Left ventricle myocardium inferior (tissue), 1 donor: ENCODE results near the gene GNG7. TPM values are rescaled to one million over a fixed set of nuclear protein-coding genes. Genes with fewer than 3 reads are reported as not detected.

Experiments
- DNase-seq: peaks from one replicate; pipeline ENCODE4 v3.0.0-alpha.2; 2020
- H3K27ac ChIP-seq: fragments of 200-600 bp; replicated peaks from 2 replicates; pipeline ENCODE4 v1.8.0; 2021
- H3K27me3 ChIP-seq: fragments of 200-600 bp; 2 replicates; pipeline ENCODE4 v1.8.0; 2021; ENCODE audit warnings: low read depth
- H3K36me3 ChIP-seq: fragments of 200-600 bp; 2 replicates; pipeline ENCODE4 v1.8.0; 2021
- H3K4me1 ChIP-seq: fragments of 200-600 bp; 2 replicates; pipeline ENCODE4 v1.8.0; 2021
- H3K4me3 ChIP-seq: fragments of 200-600 bp; 2 replicates; pipeline ENCODE4 v1.8.0; 2021; ENCODE audit warnings: mild to moderate bottlenecking, moderate library complexity
- H3K9me3 ChIP-seq: fragments of 200-600 bp; replicated peaks from 2 replicates; pipeline ENCODE4 v1.8.0; 2021
- CTCF ChIP-seq: fragments of 200-600 bp; IDR thresholded peaks from 2 replicates; pipeline ENCODE4 v1.8.0; 2021; ENCODE audit warnings: antibody characterized with exemption, mild to moderate bottlenecking, borderline replicate concordance
- intact Hi-C: fragments of 100-400 bp; cut with micrococcal nuclease; formaldehyde crosslinking; loops from one replicate; pipeline ENCODE4 v1.11.0; 2022
- total RNA-seq: library from RNA; stranded (reverse); fragmentation: NEBNext Ultra II Directional; extraction: Animal tissue kit (Norgen Biotek cat#: 25700); gene quantifications from one replicate; pipeline ENCODE4 v1.2.1, GENCODE V29; 2021
- donor health status: DM: no; HTN: yes; CAD: no; lungs with severe emphysema.

Gene GNG7
- total RNA-seq, 1 donor from 2014 or later, result 46.6 TPM

DNA sequence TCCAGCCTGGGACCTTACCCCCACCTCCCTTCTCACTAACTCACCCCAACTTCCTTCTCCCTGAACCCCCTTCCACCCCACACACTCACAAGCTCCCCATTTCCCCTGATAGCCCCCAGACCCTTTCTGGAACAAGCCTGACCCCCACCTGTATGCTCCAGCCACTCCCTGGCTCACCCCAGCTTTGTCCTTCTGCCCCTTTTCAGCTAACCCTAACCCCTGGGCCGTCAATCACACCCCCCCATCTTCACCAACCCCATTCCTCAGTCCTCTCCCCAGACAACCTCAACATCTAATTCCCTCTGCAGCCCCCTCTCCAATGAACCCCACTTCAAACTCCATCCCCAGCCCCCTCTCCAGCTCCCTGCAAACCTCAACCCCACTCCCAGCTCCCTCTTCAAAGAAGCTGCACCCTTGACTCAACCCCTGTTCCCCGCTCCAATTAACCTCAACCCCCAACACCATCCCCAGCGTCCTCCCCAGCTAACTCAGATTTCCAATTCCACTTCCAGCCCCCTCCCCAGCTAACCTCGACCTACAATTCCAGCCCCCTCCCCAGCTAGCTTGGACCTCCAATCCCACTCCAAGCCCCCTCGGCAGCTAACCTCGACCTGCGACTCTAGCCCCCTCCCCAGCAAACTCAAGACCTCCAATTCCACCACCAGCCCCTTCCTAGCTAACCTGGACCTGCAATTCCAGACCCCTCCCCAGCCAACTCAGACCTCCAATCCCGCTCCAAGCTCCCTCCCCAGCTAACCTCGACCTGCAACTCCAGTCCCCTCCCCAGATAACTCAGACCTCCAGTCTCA is 929 bp downstream of the GNG7 start:
- Histone ChIP-seq H3K4me1 (peaks cover 24% of the 10 kb centered on the region), H3K27me3 (peaks cover 24% of the 10 kb centered on the region), H3K27ac (peak overlapping the region; percentile 69), H3K9me3 (no peaks in the 10 kb centered on the region), H3K36me3 (no peaks in the 10 kb centered on the region), H3K4me3 (peak overlapping the region; percentile 67)
- intact Hi-C loops, result no loop called here
- TF ChIP-seq CTCF, result no peak
- no peak for DNase-seq

GRCh38 chr19:2700660-2701360 is 1.7 kb downstream of the GNG7 start:
- no peak overlapping the region for H3K27ac ChIP-seq
- intact Hi-C loops, result no loop called here
- H3K4me3 ChIP-seq, result peak overlapping the region; percentile 67
- H3K27me3 ChIP-seq, result peaks cover 18% of the 10 kb centered on the region
- H3K4me1 ChIP-seq, result peaks cover 30% of the 10 kb centered on the region
- no peak for DNase-seq
- no peaks in the 10 kb centered on the region for H3K36me3 ChIP-seq
- no peak for TF ChIP-seq CTCF
- no peaks in the 10 kb centered on the region for H3K9me3 ChIP-seq

DNA sequence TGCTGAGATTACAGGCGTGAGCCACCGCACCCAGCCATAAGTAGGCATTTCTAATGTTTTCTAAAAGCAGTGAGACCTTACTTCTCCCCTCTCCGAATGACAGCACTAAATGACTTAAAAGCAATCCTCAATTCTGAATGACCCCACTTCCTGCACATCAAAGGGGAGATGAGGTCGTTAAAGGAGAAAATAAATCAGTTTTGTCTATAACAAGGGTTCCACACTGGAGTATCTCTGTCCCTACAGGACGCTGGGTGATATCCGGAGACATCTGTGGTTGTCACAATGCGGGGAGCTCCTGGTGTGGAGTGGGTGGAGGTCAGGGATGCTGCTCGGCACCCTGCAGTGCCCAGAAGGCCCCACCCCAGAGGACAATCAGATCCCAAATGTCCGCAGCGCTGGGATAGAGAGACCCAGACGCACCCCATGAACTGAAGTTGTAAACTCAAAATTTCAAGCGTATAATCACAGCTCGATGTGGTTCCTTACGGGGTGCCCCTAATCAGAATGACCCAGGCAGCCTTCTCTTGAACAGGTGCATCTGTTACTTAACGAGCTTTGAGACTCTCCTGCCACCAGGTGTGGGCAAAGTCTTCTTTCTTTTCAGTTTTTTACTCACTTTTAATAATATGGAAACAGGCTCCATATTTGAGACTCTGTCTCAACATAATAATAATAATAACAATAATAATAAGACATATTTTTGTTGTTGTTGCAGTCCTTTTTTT is 2.9 kb downstream of the GNG7 start:
- intact Hi-C loops, result no loop called here
- DNase-seq, result no peak

GRCh38 chr19:2694196-2694595 is 8.3 kb downstream of the GNG7 start:
- peak overlapping the region; percentile 91 for H3K27ac ChIP-seq
- no peak for DNase-seq
- intact Hi-C loops, result no loop called here

More for the DNA sequence above, 2.9 kb downstream of the GNG7 start:
- H3K36me3 ChIP-seq, result no peaks in the 10 kb centered on the region
- H3K27ac ChIP-seq, result no peak overlapping the region
- no peak overlapping the region for H3K4me3 ChIP-seq
- peaks cover 43% of the 10 kb centered on the region for H3K4me1 ChIP-seq
- TF ChIP-seq CTCF, result no peak
- H3K9me3 ChIP-seq, result no peaks in the 10 kb centered on the region
- H3K27me3 ChIP-seq, result peaks cover 13% of the 10 kb centered on the region

More at GRCh38 chr19:2694196-2694595, 8.3 kb downstream of the GNG7 start:
- Histone ChIP-seq H3K9me3 (no peaks in the 10 kb centered on the region), H3K36me3 (no peaks in the 10 kb centered on the region), H3K27me3 (no peaks in the 10 kb centered on the region), H3K4me3 (no peak overlapping the region), H3K4me1 (peaks cover 39% of the 10 kb centered on the region)
- no peak for TF ChIP-seq CTCF
